IMR-90 (cell line): ENCODE data around the gene RNF213. TPM values are rescaled to one million over a fixed set of nuclear protein-coding genes. Genes with fewer than 3 reads are reported as not detected.

Experiments used
- ATAC-seq: fragments of 200-7000 bp; cut with Tn5 transposase; 2 replicates; pipeline ENCODE4 v1.9.1; 2020; ENCODE audit warnings: low read depth, mild to moderate bottlenecking, moderate library complexity
- BruUV-seq: library from RNA; stranded (reverse); fragments of 400-500 nt; replicated peaks from 2 replicates; lab custom pipeline; 2021; lab: Mats Ljungman, UMichigan
- CTCF ChIA-PET: fragments of 300-600 bp; formaldehyde crosslinking; extraction: SDS; loops from one replicate; lab custom pipeline; 2021; ENCODE audit warnings: antibody characterized with exemption; lab: Yijun Ruan, JAX
- POLR2A ChIA-PET: fragments of 300-600 bp; sonication (Branson Sonifier 250); formaldehyde crosslinking; loops from one replicate; lab custom pipeline; 2022; ENCODE audit warnings: antibody characterized with exemption; ENCODE audit not compliant: unreplicated experiment; lab: Charles Lee
- DNase-seq: peaks from one replicate; pipeline ENCODE4 v3.0.0; 2013
- H2AFZ ChIP-seq: replicated peaks from 2 replicates; pipeline ENCODE3; 2013; ENCODE audit warnings: low read length, mild to moderate bottlenecking; ENCODE audit not compliant: poor library complexity
- H2AK5ac ChIP-seq: 2 replicates; pipeline ENCODE4 v1.6.1; 2013; ENCODE audit warnings: low read depth, low read length, inconsistent platforms
- H2AK9ac ChIP-seq: replicated peaks from 2 replicates; pipeline ENCODE3; 2013; ENCODE audit warnings: mild to moderate bottlenecking, low read depth, low read length, moderate library complexity; ENCODE audit not compliant: poor library complexity
- H2BK120ac ChIP-seq: 2 replicates; pipeline ENCODE4 v1.6.1; 2013; ENCODE audit warnings: low read depth, low read length, inconsistent platforms
- H2BK15ac ChIP-seq: 3 replicates; pipeline ENCODE4 v1.6.1; 2013; ENCODE audit warnings: low read depth, low read length, inconsistent platforms
- H2BK20ac ChIP-seq: 2 replicates; pipeline ENCODE4 v1.6.1; 2013; ENCODE audit warnings: low read depth, mild to moderate bottlenecking, inconsistent platforms, low read length, moderate library complexity
- H2BK5ac ChIP-seq: 2 replicates; pipeline ENCODE4 v1.6.1; 2013; ENCODE audit warnings: mild to moderate bottlenecking, low read depth, low read length, inconsistent platforms; ENCODE audit not compliant: poor library complexity, severe bottlenecking
- H3K14ac ChIP-seq: replicated peaks from 2 replicates; pipeline ENCODE4 v1.6.1; 2013; ENCODE audit warnings: low read depth, low read length, inconsistent platforms
- H3K18ac ChIP-seq: 2 replicates; pipeline ENCODE4 v1.6.1; 2013; ENCODE audit warnings: low read depth, low read length, control low read depth
- H3K23ac ChIP-seq: 2 replicates; pipeline ENCODE4 v1.6.1; 2013; ENCODE audit warnings: low read depth, low read length, inconsistent platforms
- H3K27ac ChIP-seq: 2 replicates; pipeline ENCODE4 v1.5.1; 2013; ENCODE audit warnings: mild to moderate bottlenecking, control low read depth, low read length; ENCODE audit not compliant: insufficient read depth
- H3K27me3 ChIP-seq: 2 replicates; pipeline ENCODE4 v1.6.1; 2013; ENCODE audit warnings: low read length; ENCODE audit not compliant: control insufficient read depth, insufficient read depth
- H3K36me3 ChIP-seq: 2 replicates; pipeline ENCODE4 v1.6.1; 2013; ENCODE audit warnings: low read length, mixed read lengths; ENCODE audit not compliant: control insufficient read depth, insufficient read depth
- H3K4ac ChIP-seq: 2 replicates; pipeline ENCODE4 v1.6.1; 2013; ENCODE audit warnings: low read depth, low read length, inconsistent platforms
- H3K4me1 ChIP-seq: 2 replicates; pipeline ENCODE4 v1.6.1; 2013; ENCODE audit warnings: low read length, mixed read lengths; ENCODE audit not compliant: control insufficient read depth, insufficient read depth
- H3K4me2 ChIP-seq: 2 replicates; pipeline ENCODE4 v1.6.1; 2013; ENCODE audit warnings: low read depth, mild to moderate bottlenecking, control low read depth, low read length, moderate library complexity
- H3K4me3 ChIP-seq: 2 replicates; pipeline ENCODE4 v1.5.1; 2013; ENCODE audit warnings: low read depth, mild to moderate bottlenecking, control low read depth, low read length, moderate library complexity; ENCODE audit not compliant: insufficient read depth
- H3K56ac ChIP-seq: 2 replicates; pipeline ENCODE4 v1.6.1; 2013; ENCODE audit warnings: low read length, inconsistent platforms; ENCODE audit not compliant: insufficient read depth; ENCODE audit errors: extremely low read depth
- H3K79me1 ChIP-seq, 2 experiments: 2 replicates each; pipeline ENCODE4 v1.6.1; 2013; ENCODE audit warnings: low read length in 2 of 2, inconsistent platforms in 1 of 2, low read depth in 1 of 2
- H3K9ac ChIP-seq: 2 replicates; pipeline ENCODE4 v1.6.1; 2013; ENCODE audit warnings: low read depth, low read length, control low read depth
- H3K9me1 ChIP-seq: 2 replicates; pipeline ENCODE4 v1.6.1; 2013; ENCODE audit warnings: low read length, inconsistent platforms; ENCODE audit not compliant: insufficient read depth
- H3K9me3 ChIP-seq: 2 replicates; pipeline ENCODE4 v1.6.1; 2013; ENCODE audit warnings: low read length; ENCODE audit not compliant: control insufficient read depth, insufficient read depth
- H4K20me1 ChIP-seq: 2 replicates; pipeline ENCODE4 v1.6.1; 2013; ENCODE audit warnings: low read length, inconsistent platforms; ENCODE audit not compliant: insufficient read depth
- H4K5ac ChIP-seq: 2 replicates; pipeline ENCODE4 v1.6.1; 2013; ENCODE audit warnings: mild to moderate bottlenecking, low read depth, low read length, control low read depth
- H4K8ac ChIP-seq, 2 experiments: 2 replicates each; pipeline ENCODE4 v1.6.1; 2013; ENCODE audit warnings: low read depth in 2 of 2, low read length in 2 of 2, control low read depth in 1 of 2, inconsistent platforms in 1 of 2
- H4K91ac ChIP-seq: 2 replicates; pipeline ENCODE4 v1.6.1; 2013; ENCODE audit warnings: low read depth, low read length, inconsistent platforms; ENCODE audit not compliant: insufficient read depth
- BHLHE40 ChIP-seq: fragments of 150-350 bp; IDR thresholded peaks from 2 replicates; pipeline ENCODE4 v1.6.1; 2016; ENCODE audit warnings: mild to moderate bottlenecking, low read depth, low read length
- CEBPB ChIP-seq: IDR thresholded peaks from 2 replicates; pipeline ENCODE4 v1.6.1; 2012; ENCODE audit warnings: low read depth, low read length, improper control_type of control experiment
- CHD1 ChIP-seq: IDR thresholded peaks from 2 replicates; pipeline ENCODE4 v1.6.1; 2012; ENCODE audit warnings: low read depth, low read length, improper control_type of control experiment
- CTCF ChIP-seq: conservative IDR thresholded peaks from 2 replicates; pipeline ENCODE4 v1.5.1; 2012; ENCODE audit warnings: mild to moderate bottlenecking, low read depth, low read length, improper control_type of control experiment
- ELK1 ChIP-seq: fragments of 150-350 bp; IDR thresholded peaks from 2 replicates; pipeline ENCODE4 v1.6.1; 2016; ENCODE audit warnings: low read depth, mild to moderate bottlenecking, low read length, moderate library complexity, borderline replicate concordance
- FOS ChIP-seq: fragments of 150-350 bp; IDR thresholded peaks from 2 replicates; pipeline ENCODE4 v1.6.1; 2016; ENCODE audit warnings: low read depth, low read length
- MAFK ChIP-seq: IDR thresholded peaks from 2 replicates; pipeline ENCODE4 v1.6.1; 2012; ENCODE audit warnings: low read depth, low read length, improper control_type of control experiment
- MAZ ChIP-seq: IDR thresholded peaks from 2 replicates; pipeline ENCODE4 v1.6.1; 2012; ENCODE audit warnings: low read depth, mild to moderate bottlenecking, low read length, improper control_type of control experiment, moderate library complexity, borderline replicate concordance
- MXI1 ChIP-seq: IDR thresholded peaks from 2 replicates; pipeline ENCODE4 v1.6.1; 2012; ENCODE audit warnings: low read depth, mild to moderate bottlenecking, low read length, moderate library complexity, borderline replicate concordance
- NFE2L2 ChIP-seq: fragments of 150-350 bp; IDR thresholded peaks from 2 replicates; pipeline ENCODE4 v1.6.1; 2016; ENCODE audit warnings: low read depth, mild to moderate bottlenecking, low read length
- POLR2A ChIP-seq: IDR thresholded peaks from 2 replicates; pipeline ENCODE4 v1.6.1; 2012; ENCODE audit warnings: mild to moderate bottlenecking, low read depth, low read length
- RAD21 ChIP-seq: IDR thresholded peaks from 2 replicates; pipeline ENCODE4 v1.6.1; 2012; ENCODE audit warnings: low read length, improper control_type of control experiment
- RCOR1 ChIP-seq: IDR thresholded peaks from 2 replicates; pipeline ENCODE4 v1.6.1; 2012; ENCODE audit warnings: mild to moderate bottlenecking, low read length, improper control_type of control experiment; ENCODE audit not compliant: insufficient replicate concordance
- RFX5 ChIP-seq: IDR thresholded peaks from 2 replicates; pipeline ENCODE4 v1.8.0; 2012; ENCODE audit warnings: low read depth, mild to moderate bottlenecking, low read length, moderate library complexity
- SMC3 ChIP-seq: fragments of 150-350 bp; IDR thresholded peaks from 2 replicates; pipeline ENCODE4 v1.6.1; 2016; ENCODE audit warnings: low read depth, mild to moderate bottlenecking, antibody characterized with exemption, low read length, moderate library complexity
- USF2 ChIP-seq: fragments of 150-350 bp; IDR thresholded peaks from 2 replicates; pipeline ENCODE4 v1.6.1; 2017; ENCODE audit warnings: mild to moderate bottlenecking, antibody characterized with exemption, low read length, low read depth
- WGBS, 2 experiments: methylation state at CpG; one replicate each; pipeline versions ENCODE4 v1.1.5 to v1.1.7; 2013; ENCODE audit warnings: missing lambda C conversion rate in 2 of 2; ENCODE audit not compliant: insufficient read length in 1 of 2; ENCODE audit errors: extremely low coverage in 2 of 2; 5-methylcytosine and 5-hydroxymethylcytosine counted together
- dilution Hi-C: fragments of 300-500 bp; cut with HindIII; formaldehyde crosslinking; loops from one replicate; pipeline ENCODE4 v1.14.3; 2018; ENCODE audit warnings: low sequenced_read_pairs; ENCODE audit not compliant: unreplicated experiment
- in situ Hi-C: fragments of 300-500 bp; cut with MboI; formaldehyde crosslinking; loops from 3 replicates; pipeline ENCODE4 v1.14.3; 2019; ENCODE audit warnings: low sequenced_read_pairs, inconsistent platforms, mixed read lengths
- intact Hi-C: fragments of 100-400 bp; cut with micrococcal nuclease; formaldehyde crosslinking; loops from 2 replicates; pipeline ENCODE4 v1.10.0; 2022
- polyA plus RNA-seq, 3 experiments: library from polyadenylated mRNA; depleted of rRNA; stranded (reverse); fragments of >200 nt; gene quantifications; 2 replicates each; pipeline ENCODE4 v1.2.3, GENCODE V29; 2012; ENCODE audit warnings: low replicate concordance in 1 of 3
- total RNA-seq: library from RNA; depleted of rRNA; stranded (reverse); fragments of >200 nt; gene quantifications from 2 replicates; pipeline ENCODE4 v1.2.3, GENCODE V29; 2012

Gene RNF213
- total and polyA plus RNA-seq, 2 of the 4 experiments (the other 2 are of a cell fraction), result 23.4 to 36.0 TPM

- H3K18ac ChIP-seq, result no peak overlapping the region
- H3K79me1 ChIP-seq, result peaks cover 3 to 6% of the 10 kb centered on the region in 2 experiments; a peak in 2 of 4 replicates
- ATAC-seq, result no peak
- intact Hi-C loops (no loop called here), dilution Hi-C loops (no loop called here), in situ Hi-C loops (no loop called here)
- no peak overlapping the region for H2AFZ ChIP-seq
- no peaks in the 10 kb centered on the region for H3K4me1 ChIP-seq
- no peak overlapping the region for H3K4me3 ChIP-seq
- no peak overlapping the region for H3K14ac ChIP-seq
- no peak overlapping the region for H3K56ac ChIP-seq
- no peak overlapping the region for H2AK5ac ChIP-seq
- H3K9ac ChIP-seq, result no peak overlapping the region
- no peak overlapping the region for H2BK15ac ChIP-seq
- no TSS peak for BruUV-seq
- 90% methylated on average over 3 of the region's 9 CpGs; no CpG with 5 or more reads in 1 of the 2 experiments for WGBS, 2 experiments
- no peak overlapping the region for H3K4ac ChIP-seq
- H3K27ac ChIP-seq, result no peak overlapping the region
- H2BK5ac ChIP-seq, result no peak overlapping the region
- H3K9me1 ChIP-seq, result peaks cover 3% of the 10 kb centered on the region; the same call in 1 of the 2 replicates
- H2BK120ac ChIP-seq, result no peak overlapping the region
- no peaks in the 10 kb centered on the region for H3K9me3 ChIP-seq
- no peaks in the 10 kb centered on the region for H3K27me3 ChIP-seq
- H4K8ac ChIP-seq, result no peak overlapping the region
- no peak overlapping the region for H4K5ac ChIP-seq
- no peak overlapping the region for H3K23ac ChIP-seq
- no peak overlapping the region for H4K91ac ChIP-seq
- DNase-seq, result no peak
- POLR2A ChIA-PET, result no interaction called here
- no peak overlapping the region for H3K4me2 ChIP-seq
- H3K36me3 ChIP-seq, result peaks cover 72% of the 10 kb centered on the region
- CTCF ChIA-PET, result no interaction called here
- no peak overlapping the region for H2BK20ac ChIP-seq
- no peaks in the 10 kb centered on the region; the same call in 1 of the 2 replicates for H4K20me1 ChIP-seq
- TF ChIP-seq POLR2A, result no peak
- no peak for TF ChIP-seq RCOR1
- TF ChIP-seq CEBPB, result no peak
- no peak for TF ChIP-seq CHD1
- no peak for TF ChIP-seq RAD21
- no peak for TF ChIP-seq ELK1
- no peak for TF ChIP-seq MAZ
- TF ChIP-seq SMC3, result no peak
- TF ChIP-seq MAFK, result no peak
- TF ChIP-seq MXI1, result no peak
- TF ChIP-seq CTCF, result no peak
- no peak for TF ChIP-seq USF2
- TF ChIP-seq FOS, result no peak
- no peak for TF ChIP-seq BHLHE40
- no peak for TF ChIP-seq NFE2L2
- TF ChIP-seq RFX5, result no peak
- no peak overlapping the region for H2AK9ac ChIP-seq
Measured at GRCh38 chr17:80354336-80354735, 93.7 kb downstream of the RNF213 start.
